ENCODE results near the gene TTC21B.
"Not testable (repeated sequence)": the region's sequence is repeated elsewhere in the genome, so short reads cannot be mapped to it uniquely, and the experiment has no call there.

The TTC21B gene

DNA sequence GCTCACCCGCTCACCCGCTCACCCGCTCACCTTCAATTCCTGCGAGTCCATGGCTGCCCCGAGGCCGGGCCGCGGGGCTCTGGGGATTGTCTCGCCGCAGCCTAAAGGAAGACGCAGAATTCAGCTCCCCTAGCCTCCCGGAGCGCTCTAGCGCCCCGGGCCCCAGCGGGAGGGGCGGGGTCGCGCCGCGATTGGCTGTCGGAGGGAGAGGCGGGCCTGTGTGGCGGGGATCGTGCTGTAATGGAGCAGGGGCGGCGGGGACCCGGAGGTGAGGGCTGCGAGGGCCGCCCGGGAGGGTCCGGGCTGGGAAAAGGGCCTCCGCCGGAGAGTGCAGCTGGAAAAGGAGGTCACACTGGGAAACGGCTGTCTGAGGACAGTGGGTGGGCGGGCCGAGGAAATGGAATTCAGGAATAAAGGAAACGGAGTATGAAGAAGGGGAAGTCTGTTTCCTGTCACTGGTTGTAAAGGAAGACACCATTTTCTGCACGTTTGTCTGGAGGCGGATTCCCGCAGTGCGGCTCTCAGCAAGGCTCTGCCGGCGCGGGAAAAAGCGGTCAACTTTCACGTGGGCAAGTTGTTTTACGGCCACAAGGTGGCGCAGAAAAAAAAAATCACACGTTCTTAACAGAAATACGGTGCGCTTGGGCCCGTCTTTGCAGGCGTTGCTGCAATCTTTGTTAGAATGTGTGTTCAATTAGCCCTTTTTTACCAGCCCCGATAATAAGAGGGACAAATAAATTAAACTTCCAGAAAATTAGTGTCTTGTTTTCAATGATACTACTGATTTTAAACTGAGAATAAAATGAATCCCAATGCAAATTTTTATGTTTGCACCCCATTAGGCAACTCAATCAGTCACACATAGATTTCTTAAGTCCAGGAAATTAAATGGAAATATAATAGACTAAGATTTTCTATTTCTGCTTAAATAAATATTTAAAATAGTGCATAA lies at the start of gene TTC21B:
Gene TTC21B (minus strand): TSS at position 122 of the 952 bp plus-strand sequence. CDS start 71 bp downstream, at position 51.
- no peaks in the 10 kb centered on the region for H3K27me3 ChIP-seq (ENCODE audit: control insufficient read depth in 2 of 2, insufficient read depth in 2 of 2, low read length in 2 of 2)
- no peaks in the 10 kb centered on the region for H3K9me3 ChIP-seq (ENCODE audit: control insufficient read depth in 2 of 2, low read length in 2 of 2)
- H3K9ac ChIP-seq (ENCODE audit: low read depth in 1 of 2, low read length in 2 of 2): peak within 1 kb of the TSS; percentile 77 to 84
- H3K4me1 ChIP-seq (ENCODE audit: control insufficient read depth in 2 of 2, insufficient read depth in 2 of 2, low read length in 2 of 2): peaks cover 6 to 7% of the 10 kb centered on the region in 2 donors
- H3K36me3 ChIP-seq (ENCODE audit: control insufficient read depth in 2 of 2, insufficient read depth in 2 of 2, low read length in 2 of 2): peaks cover 0 to 3% of the 10 kb centered on the region in 2 donors
- H3K4me3 ChIP-seq (ENCODE audit: low read length in 2 of 2): peak within 1 kb of the TSS; percentile 83 to 91
- H3K27ac ChIP-seq (ENCODE audit: low read depth in 2 of 2, low read length in 2 of 2): peak within 1 kb of the TSS; percentile 78 to 85

DNA sequence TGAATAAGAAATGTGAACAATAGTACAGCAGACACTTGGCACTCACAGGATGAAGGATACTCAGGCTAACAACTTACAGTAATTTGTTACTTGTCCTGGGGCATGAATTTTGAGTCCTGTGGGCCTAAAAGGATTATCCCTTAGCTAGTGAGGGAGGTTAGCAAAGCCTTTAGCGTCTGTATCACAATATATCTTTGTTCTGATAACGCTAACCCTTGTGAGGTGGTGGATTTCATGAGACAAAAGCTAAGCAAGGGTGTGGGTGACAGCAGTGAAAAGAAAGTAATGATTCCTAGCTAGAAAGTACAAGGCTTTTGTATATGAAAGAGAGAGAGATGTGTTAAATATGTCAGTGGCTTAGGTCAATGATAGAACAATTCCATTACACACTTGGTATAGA lies 46.8 kb upstream of the TTC21B start:
- no peaks in the 10 kb centered on the region for H3K36me3 ChIP-seq (ENCODE audit: control insufficient read depth in 2 of 2, insufficient read depth in 2 of 2, low read length in 2 of 2)
- no peaks in the 10 kb centered on the region for H3K4me1 ChIP-seq (ENCODE audit: control insufficient read depth in 2 of 2, insufficient read depth in 2 of 2, low read length in 2 of 2)
- no peaks in the 10 kb centered on the region for H3K9me3 ChIP-seq (ENCODE audit: control insufficient read depth in 2 of 2, low read length in 2 of 2)
- H3K27me3 ChIP-seq (ENCODE audit: control insufficient read depth in 2 of 2, insufficient read depth in 2 of 2, low read length in 2 of 2): no peaks in the 10 kb centered on the region
- no peak overlapping the region for H3K4me3 ChIP-seq (ENCODE audit: low read length in 2 of 2)
- no peak overlapping the region for H3K9ac ChIP-seq (ENCODE audit: low read depth in 1 of 2, low read length in 2 of 2)
- H3K27ac ChIP-seq (ENCODE audit: low read depth in 2 of 2, low read length in 2 of 2): no peak overlapping the region

- no peak overlapping the region for H3K27ac ChIP-seq (ENCODE audit: low read depth in 2 of 2, low read length in 2 of 2)
- H3K4me1 ChIP-seq (ENCODE audit: control insufficient read depth in 2 of 2, insufficient read depth in 2 of 2, low read length in 2 of 2): no peaks in the 10 kb centered on the region
- no peaks in the 10 kb centered on the region for H3K27me3 ChIP-seq (ENCODE audit: control insufficient read depth in 2 of 2, insufficient read depth in 2 of 2, low read length in 2 of 2)
- H3K36me3 ChIP-seq (ENCODE audit: control insufficient read depth in 2 of 2, insufficient read depth in 2 of 2, low read length in 2 of 2): no peaks in the 10 kb centered on the region
- no peaks in the 10 kb centered on the region for H3K9me3 ChIP-seq (ENCODE audit: control insufficient read depth in 2 of 2, low read length in 2 of 2)
- no peak overlapping the region for H3K4me3 ChIP-seq (ENCODE audit: low read length in 2 of 2)
- H3K9ac ChIP-seq (ENCODE audit: low read depth in 1 of 2, low read length in 2 of 2): no peak overlapping the region
Measured at GRCh38 chr2:165990846-165991245, 37.3 kb upstream of the TTC21B start.

DNA sequence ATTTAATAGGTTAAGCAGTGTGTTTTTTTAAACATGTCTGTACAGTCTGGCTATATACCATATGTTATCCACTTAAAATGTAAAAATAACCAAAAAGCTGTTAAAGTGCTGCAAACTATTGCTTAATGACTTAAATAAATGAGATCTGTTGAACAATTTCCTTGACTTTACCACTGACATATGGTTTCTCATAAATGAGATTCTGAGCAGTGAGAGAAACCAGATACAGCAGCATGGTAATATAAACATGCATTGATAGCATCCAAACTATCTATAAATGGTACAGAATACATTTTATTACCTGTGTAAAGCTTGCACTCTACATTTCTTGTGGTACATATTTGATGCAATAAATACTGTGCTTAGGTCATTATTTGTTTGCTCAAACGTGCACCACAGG lies 36.3 kb upstream of the TTC21B start:
- Histone ChIP-seq H3K4me1 (ENCODE audit: control insufficient read depth in 2 of 2, insufficient read depth in 2 of 2, low read length in 2 of 2) (no peaks in the 10 kb centered on the region), H3K9ac (ENCODE audit: low read depth in 1 of 2, low read length in 2 of 2) (no peak overlapping the region), H3K9me3 (ENCODE audit: control insufficient read depth in 2 of 2, low read length in 2 of 2) (no peaks in the 10 kb centered on the region), H3K4me3 (ENCODE audit: low read length in 2 of 2) (no peak overlapping the region), H3K27ac (ENCODE audit: low read depth in 2 of 2, low read length in 2 of 2) (no peak overlapping the region), H3K36me3 (ENCODE audit: control insufficient read depth in 2 of 2, insufficient read depth in 2 of 2, low read length in 2 of 2) (no peaks in the 10 kb centered on the region), H3K27me3 (ENCODE audit: control insufficient read depth in 2 of 2, insufficient read depth in 2 of 2, low read length in 2 of 2) (no peaks in the 10 kb centered on the region)

DNA sequence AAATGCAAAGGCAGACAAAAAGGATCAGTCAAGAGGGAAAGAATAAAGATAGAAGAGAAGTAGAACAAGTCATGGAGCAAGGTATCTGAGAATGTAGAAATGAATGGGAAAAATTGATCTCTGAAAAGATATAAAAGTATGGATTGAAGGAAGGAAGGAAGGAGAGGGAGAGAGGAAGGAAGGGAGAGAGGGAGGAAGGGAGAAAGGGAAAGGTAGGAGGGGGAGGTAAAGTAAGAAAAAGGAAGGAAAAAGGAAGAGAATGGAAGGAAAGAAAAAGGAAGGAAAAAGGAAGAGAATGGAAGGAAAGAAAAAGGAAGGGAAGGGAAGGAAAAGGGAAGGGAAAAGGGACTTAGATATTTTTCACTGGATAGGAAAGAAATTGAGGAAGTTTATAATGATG lies 31.5 kb upstream of the TTC21B start:
- Histone ChIP-seq H3K4me1 (ENCODE audit: control insufficient read depth in 2 of 2, insufficient read depth in 2 of 2, low read length in 2 of 2) (no peaks in the 10 kb centered on the region), H3K4me3 (ENCODE audit: low read length in 2 of 2) (no peak overlapping the region), H3K36me3 (ENCODE audit: control insufficient read depth in 2 of 2, insufficient read depth in 2 of 2, low read length in 2 of 2) (no peaks in the 10 kb centered on the region), H3K27ac (ENCODE audit: low read depth in 2 of 2, low read length in 2 of 2) (no peak overlapping the region), H3K27me3 (ENCODE audit: control insufficient read depth in 2 of 2, insufficient read depth in 2 of 2, low read length in 2 of 2) (no peaks in the 10 kb centered on the region), H3K9me3 (ENCODE audit: control insufficient read depth in 2 of 2, low read length in 2 of 2) (no peaks in the 10 kb centered on the region), H3K9ac (ENCODE audit: low read depth in 1 of 2, low read length in 2 of 2) (no peak overlapping the region)

- not testable (repeated sequence) for H3K4me1 ChIP-seq (ENCODE audit: control insufficient read depth in 2 of 2, insufficient read depth in 2 of 2, low read length in 2 of 2)
Measured at GRCh38 chr2:165972161-165972560, 18.6 kb upstream of the TTC21B start.

DNA sequence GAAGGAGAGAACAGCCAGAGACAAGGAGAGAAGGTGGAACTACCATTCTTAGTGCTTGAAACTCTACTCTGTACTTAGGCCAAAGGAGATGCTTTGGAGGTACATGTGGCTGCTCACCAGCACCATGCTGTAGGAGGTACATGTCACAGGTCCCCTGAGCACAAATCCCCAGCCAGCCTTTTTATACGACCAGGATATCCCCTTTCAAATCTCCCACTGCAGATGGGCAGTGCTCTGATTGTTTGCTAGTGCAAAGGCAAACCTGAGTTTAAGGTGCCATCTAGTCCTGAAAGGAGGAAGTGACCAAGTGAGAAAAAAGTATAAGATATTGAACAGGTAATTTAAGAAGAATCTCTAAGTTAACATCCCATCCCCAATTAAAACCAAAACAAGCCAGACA lies 17.1 kb upstream of the TTC21B start:
- H3K27me3 ChIP-seq (ENCODE audit: control insufficient read depth in 2 of 2, insufficient read depth in 2 of 2, low read length in 2 of 2): no peaks in the 10 kb centered on the region
- H3K4me1 ChIP-seq (ENCODE audit: control insufficient read depth in 2 of 2, insufficient read depth in 2 of 2, low read length in 2 of 2): no peaks in the 10 kb centered on the region
- no peak overlapping the region for H3K4me3 ChIP-seq (ENCODE audit: low read length in 2 of 2)
- H3K27ac ChIP-seq (ENCODE audit: low read depth in 2 of 2, low read length in 2 of 2): no peak overlapping the region
- H3K9me3 ChIP-seq (ENCODE audit: control insufficient read depth in 2 of 2, low read length in 2 of 2): no peaks in the 10 kb centered on the region
- H3K36me3 ChIP-seq (ENCODE audit: control insufficient read depth in 2 of 2, insufficient read depth in 2 of 2, low read length in 2 of 2): no peaks in the 10 kb centered on the region
- no peak overlapping the region for H3K9ac ChIP-seq (ENCODE audit: low read depth in 1 of 2, low read length in 2 of 2)

More at GRCh38 chr2:165972161-165972560, 18.6 kb upstream of the TTC21B start:
- not testable (repeated sequence) for H3K9me3 ChIP-seq (ENCODE audit: control insufficient read depth in 2 of 2, low read length in 2 of 2); H3K36me3 ChIP-seq (ENCODE audit: control insufficient read depth in 2 of 2, insufficient read depth in 2 of 2, low read length in 2 of 2); H3K27me3 ChIP-seq (ENCODE audit: control insufficient read depth in 2 of 2, insufficient read depth in 2 of 2, low read length in 2 of 2); H3K27ac ChIP-seq (ENCODE audit: low read depth in 2 of 2, low read length in 2 of 2); H3K4me3 ChIP-seq (ENCODE audit: low read length in 2 of 2); H3K9ac ChIP-seq (ENCODE audit: low read depth in 1 of 2, low read length in 2 of 2)

DNA sequence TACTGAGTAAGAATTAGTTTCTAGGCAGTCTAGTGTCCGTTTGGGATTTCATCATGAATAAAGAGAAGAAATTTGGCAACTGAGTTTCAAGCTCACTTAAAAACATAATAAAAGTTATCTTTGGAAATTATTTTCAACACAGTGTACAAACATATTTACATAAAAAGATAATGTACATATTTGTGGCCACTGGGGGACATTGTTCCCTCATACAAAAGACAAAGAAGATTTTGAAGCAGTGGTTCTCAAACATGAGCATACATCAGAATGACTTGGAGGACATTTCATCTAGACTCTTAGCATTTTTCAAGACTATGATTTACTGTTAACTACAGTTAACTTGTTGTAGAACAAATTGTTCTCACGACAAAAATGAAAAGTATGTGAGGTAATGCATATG lies 15.7 kb upstream of the TTC21B start:
- Histone ChIP-seq H3K4me1 (ENCODE audit: control insufficient read depth in 2 of 2, insufficient read depth in 2 of 2, low read length in 2 of 2) (no peaks in the 10 kb centered on the region), H3K27me3 (ENCODE audit: control insufficient read depth in 2 of 2, insufficient read depth in 2 of 2, low read length in 2 of 2) (no peaks in the 10 kb centered on the region), H3K4me3 (ENCODE audit: low read length in 2 of 2) (no peak overlapping the region), H3K9ac (ENCODE audit: low read depth in 1 of 2, low read length in 2 of 2) (no peak overlapping the region), H3K27ac (ENCODE audit: low read depth in 2 of 2, low read length in 2 of 2) (no peak overlapping the region), H3K36me3 (ENCODE audit: control insufficient read depth in 2 of 2, insufficient read depth in 2 of 2, low read length in 2 of 2) (no peaks in the 10 kb centered on the region), H3K9me3 (ENCODE audit: control insufficient read depth in 2 of 2, low read length in 2 of 2) (no peaks in the 10 kb centered on the region)

DNA sequence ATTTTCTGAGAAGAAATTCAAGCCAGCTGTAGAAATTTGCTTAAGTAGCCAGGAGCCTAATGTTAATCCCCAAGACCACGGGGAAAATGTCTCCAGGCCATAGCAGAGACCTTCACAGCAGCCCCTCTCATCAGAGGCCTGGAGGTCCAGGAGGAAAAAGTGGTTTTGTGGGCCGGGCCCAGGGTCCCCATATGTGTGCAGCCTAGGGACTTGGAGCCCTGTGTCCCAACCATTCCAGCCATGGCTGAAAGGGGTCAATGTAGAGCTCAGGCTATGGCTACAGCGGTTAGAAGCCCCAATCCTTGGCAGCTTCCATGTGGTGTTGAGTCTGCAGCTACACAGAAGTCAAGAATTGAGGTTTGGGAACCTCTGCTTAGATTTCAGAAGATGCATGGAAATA lies 14.2 kb upstream of the TTC21B start:
- H3K9ac ChIP-seq (ENCODE audit: low read depth in 1 of 2, low read length in 2 of 2): no peak overlapping the region
- no peaks in the 10 kb centered on the region for H3K27me3 ChIP-seq (ENCODE audit: control insufficient read depth in 2 of 2, insufficient read depth in 2 of 2, low read length in 2 of 2)
- H3K4me3 ChIP-seq (ENCODE audit: low read length in 2 of 2): no peak overlapping the region
- no peaks in the 10 kb centered on the region for H3K4me1 ChIP-seq (ENCODE audit: control insufficient read depth in 2 of 2, insufficient read depth in 2 of 2, low read length in 2 of 2)
- no peaks in the 10 kb centered on the region for H3K36me3 ChIP-seq (ENCODE audit: control insufficient read depth in 2 of 2, insufficient read depth in 2 of 2, low read length in 2 of 2)
- H3K27ac ChIP-seq (ENCODE audit: low read depth in 2 of 2, low read length in 2 of 2): no peak overlapping the region
- H3K9me3 ChIP-seq (ENCODE audit: control insufficient read depth in 2 of 2, low read length in 2 of 2): no peaks in the 10 kb centered on the region

- Histone ChIP-seq H3K27ac (ENCODE audit: low read depth in 2 of 2, low read length in 2 of 2) (no peak overlapping the region), H3K27me3 (ENCODE audit: control insufficient read depth in 2 of 2, insufficient read depth in 2 of 2, low read length in 2 of 2) (no peaks in the 10 kb centered on the region), H3K4me1 (ENCODE audit: control insufficient read depth in 2 of 2, insufficient read depth in 2 of 2, low read length in 2 of 2) (no peaks in the 10 kb centered on the region), H3K36me3 (ENCODE audit: control insufficient read depth in 2 of 2, insufficient read depth in 2 of 2, low read length in 2 of 2) (no peaks in the 10 kb centered on the region), H3K4me3 (ENCODE audit: low read length in 2 of 2) (no peak overlapping the region), H3K9me3 (ENCODE audit: control insufficient read depth in 2 of 2, low read length in 2 of 2) (no peaks in the 10 kb centered on the region), H3K9ac (ENCODE audit: low read depth in 1 of 2, low read length in 2 of 2) (no peak overlapping the region)
Measured at GRCh38 chr2:165961818-165962217, 8.2 kb upstream of the TTC21B start.

All from mucosa of rectum (tissue), 2 donors.